ENCODE results near the gene KPNB1.

The KPNB1 gene

DNA sequence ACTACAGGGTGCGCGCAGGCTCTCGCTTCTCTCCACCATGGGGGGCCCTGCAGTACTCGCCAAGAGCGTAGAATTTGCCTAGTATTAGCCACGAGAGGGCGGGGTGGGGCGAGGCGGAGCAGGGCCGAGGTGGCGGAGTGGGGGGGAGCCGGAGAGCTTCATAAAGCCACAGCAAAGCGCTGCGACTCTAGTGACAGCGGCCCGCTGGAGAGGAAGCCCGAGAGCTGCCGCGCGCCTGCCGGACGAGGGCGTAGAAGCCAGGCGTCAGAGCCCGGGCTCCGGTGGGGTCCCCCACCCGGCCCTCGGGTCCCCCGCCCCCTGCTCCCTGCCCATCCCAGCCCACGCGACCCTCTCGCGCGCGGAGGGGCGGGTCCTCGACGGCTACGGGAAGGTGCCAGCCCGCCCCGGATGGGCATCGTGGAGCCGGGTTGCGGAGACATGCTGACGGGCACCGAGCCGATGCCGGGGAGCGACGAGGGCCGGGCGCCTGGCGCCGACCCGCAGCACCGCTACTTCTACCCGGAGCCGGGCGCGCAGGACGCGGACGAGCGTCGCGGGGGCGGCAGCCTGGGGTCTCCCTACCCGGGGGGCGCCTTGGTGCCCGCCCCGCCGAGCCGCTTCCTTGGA, 83.4 kb downstream of the KPNB1 start, which contains the start of gene TBX21:
TSS of gene TBX21 (plus strand) at position 190 of the 627 bp plus-strand sequence. CDS start at position 409, 219 bp downstream.
- peak; percentile 96 for DNase-seq

DNA sequence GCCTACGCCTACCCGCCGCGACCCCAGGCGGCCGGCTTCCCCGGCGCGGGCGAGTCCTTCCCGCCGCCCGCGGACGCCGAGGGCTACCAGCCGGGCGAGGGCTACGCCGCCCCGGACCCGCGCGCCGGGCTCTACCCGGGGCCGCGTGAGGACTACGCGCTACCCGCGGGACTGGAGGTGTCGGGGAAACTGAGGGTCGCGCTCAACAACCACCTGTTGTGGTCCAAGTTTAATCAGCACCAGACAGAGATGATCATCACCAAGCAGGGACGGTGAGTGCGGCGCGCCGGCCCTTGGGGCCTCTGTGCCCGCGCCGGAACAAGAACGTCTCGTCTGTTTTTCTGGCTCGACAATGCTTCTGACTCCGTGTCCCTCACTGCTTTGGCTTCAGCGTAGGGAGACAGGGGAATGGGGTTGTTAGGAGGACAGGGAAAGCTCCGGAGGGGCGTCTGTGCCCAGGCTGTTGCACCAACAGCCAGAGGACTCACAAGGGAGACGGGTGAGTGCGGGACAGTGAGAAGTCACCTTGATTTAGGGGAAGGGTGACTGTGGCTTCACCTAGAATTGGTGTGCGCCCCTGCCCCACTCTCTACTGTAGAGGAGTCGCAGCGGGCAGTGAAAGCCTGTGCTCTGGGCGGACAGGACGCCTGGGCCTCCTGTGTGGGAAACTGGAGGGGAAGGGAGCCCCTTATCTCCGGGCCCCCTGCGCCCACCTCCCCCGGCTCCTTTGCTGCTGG, 84.1 kb downstream of the KPNB1 start:
- no peak for DNase-seq

DNA sequence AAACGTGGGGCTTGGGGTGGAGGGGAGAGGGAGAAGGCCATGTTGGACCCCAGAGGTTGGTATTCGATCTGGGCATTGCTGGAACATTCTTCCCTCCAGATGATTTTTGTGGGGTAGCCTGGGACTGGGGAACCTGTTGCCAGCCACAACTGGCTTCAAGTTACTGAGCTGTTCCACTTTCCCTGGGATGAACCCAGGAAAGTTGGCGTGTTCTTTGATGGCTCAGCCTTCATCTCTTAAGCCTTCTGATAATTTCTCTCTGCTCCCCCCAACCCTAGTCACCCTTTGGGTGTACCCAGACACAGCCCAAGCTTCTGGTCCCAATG, 85.4 kb downstream of the KPNB1 start:
- no peak for DNase-seq
